Activated CD4-positive, alpha-beta T cell treated with anti-CD3 and anti-CD28 coated beads, Interleukin-2, amount 50 U/mL, for 24 hours (primary cell): ENCODE results near the gene SPRYD4.
"Not testable (repeated sequence)": the region's sequence is repeated elsewhere in the genome, so short reads cannot be mapped to it uniquely, and the experiment has no call there.

Source experiments
- DNase-seq, 2 donors: peaks; one replicate each; pipeline ENCODE4 v3.0.0-alpha.2; 2020; ENCODE audit warnings: low read depth in 1 of 2, low spot score in 1 of 2

SPRYD4 gene

DNA sequence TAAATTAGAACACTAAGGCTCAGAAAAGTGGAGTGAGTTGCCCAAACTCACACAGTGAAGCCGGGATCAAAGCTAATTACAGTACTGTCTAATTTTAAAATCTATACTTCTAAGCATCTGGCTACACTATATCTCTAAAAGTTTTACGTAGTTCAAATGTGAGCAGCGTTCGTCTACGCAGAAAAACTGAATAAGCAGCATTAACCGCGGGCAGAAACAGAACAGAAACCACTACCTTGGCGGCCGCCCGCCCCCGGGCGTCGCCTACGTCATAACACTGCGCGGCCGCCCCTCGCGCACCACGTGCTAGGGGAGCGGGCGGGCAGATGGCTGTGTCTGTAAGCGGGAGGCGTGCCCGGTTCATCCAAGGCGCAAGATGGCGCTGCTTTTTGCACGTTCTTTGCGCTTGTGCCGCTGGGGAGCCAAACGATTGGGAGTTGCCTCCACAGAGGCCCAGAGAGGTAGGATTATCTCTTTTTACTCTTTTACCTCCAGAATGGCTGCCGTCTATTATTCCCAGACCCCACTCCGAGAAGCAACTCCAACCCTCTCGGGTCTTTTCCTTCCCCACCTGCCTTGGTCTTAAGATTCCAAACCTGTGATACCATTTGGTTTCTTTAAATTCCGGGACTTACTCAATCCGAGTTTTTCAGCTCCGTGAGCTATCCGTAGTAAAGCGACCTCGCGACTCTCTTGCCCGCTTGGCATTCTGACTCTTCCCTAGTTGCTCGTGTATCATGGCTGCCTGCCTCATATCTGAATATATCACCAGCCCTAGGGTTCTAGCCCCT, at the start of gene SPRYD4:
Gene SPRYD4 (plus strand): TSS at position 363 of the 791 bp plus-strand sequence. CDS start 14 bp downstream, at position 377.
- DNase-seq: peak; percentile 89 to 93

DNA sequence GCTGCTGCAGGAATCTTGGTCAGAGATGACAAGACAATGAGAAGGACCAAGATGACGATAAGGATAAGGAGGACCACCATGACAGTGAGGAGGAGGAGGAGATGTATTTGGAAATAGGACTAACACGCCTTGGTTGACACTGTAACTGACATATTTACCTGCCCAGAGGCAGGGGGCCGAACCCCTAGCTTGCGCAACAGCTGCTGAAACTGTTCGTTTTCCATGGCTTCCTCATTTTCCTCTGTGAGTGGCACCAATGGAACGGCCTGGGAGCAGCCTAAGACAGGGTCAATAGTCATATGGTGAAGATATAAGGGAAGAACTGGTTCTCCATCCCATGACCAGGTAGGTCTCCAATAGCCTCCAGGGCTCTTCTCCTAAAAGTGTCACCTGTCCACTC, 48.0 kb upstream of the SPRYD4 start:
- DNase-seq: no peak

DNA sequence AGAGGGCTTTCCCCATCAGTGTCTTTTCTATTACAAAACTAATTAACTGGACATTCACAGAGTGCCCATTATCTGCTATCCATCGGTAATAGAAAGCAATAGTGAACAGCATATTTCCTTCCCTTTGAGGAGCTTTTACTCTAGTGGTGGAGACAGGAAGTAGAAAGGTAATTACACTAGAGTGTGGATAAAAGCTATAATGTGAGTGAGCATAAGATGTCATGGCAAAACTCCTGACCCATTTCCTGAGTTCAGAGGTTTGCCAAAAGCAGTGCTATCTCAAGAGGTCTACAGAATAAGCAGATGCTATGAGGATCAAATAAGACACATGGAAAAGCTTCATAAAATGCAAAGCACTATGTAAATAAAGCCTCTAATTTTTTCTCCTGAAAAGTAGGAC, 43.2 kb upstream of the SPRYD4 start:
- DNase-seq: no peak

DNA sequence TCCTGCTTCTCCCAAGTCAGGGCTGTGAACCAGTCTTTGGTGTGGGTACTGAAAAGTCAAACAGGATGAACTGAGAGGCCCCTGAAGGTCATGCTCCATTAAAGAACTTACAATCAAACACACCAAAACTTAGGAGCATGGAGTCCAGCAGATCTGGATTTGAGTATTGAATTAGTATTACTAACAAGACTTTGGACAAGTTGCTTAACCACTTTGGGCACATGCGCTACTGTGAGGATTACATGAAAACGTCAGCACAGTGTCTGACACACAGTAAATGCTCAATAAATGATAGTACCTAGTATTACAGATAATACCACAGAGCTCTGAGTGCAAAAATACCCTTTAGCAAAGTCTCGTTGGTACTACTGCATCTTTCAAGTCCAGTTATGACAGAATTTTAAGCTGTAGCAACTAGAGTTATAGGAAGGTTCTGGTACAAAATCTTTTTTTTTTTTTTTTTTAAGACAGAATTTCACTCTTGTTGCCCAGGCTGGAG, 42.4 kb upstream of the SPRYD4 start:
- no peak for DNase-seq

DNA sequence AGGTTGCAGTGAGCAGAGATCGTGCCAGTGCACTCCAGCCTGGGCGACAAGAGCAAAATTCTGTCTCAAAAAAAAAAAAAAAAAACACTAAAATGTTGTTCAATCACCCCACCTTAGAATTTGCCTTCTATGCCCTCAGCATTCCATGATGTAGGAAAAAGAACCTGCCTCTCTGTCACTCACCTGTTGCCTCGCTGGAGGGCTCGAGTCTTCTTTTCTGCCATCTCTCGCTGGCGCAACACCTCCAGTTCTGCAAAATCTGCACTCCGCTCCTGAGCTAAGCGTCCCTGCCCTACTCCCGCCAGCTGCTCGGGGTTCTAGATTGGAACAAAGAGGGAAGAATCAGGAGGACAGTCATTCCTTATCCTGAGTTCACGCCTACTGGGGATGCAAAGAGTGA, 37.1 kb upstream of the SPRYD4 start:
- DNase-seq: no peak

DNA sequence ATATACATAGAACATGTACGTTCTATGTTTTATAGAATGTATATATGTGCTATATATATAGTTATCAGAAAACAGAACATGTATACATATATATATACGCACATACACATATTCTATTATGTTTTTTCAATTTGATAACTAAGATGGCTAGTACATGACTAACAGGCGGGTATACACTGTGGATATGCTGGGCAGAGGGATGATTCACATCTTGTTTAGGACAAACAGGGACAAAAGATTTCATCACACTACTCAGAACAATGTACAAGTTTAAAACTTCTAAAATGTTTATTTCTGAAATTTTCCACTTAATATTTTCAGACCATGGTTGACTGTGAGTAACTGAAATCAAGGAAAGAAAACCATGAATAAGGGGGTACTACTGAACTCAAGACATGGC, 36.5 kb upstream of the SPRYD4 start:
- no peak for DNase-seq

DNA sequence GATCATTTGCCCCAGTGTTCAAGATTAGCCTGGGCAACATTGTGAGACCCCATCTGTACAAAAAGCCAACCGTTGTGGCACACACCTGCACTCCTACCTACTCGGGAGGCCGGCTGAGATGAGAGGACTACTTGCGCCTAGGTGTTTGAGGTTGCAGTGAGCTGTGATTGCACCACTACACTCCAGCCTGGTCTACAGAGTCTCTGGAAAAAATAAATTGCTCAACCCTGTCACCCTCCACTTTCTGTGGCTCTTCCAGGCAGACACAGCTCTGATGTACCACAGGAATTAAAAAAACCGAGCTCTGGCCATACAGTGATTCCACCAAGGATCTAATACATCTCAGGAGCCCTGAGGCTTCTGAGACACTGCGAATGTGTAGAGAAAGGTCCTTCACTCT, 33.5 kb upstream of the SPRYD4 start:
- DNase-seq: no peak

DNA sequence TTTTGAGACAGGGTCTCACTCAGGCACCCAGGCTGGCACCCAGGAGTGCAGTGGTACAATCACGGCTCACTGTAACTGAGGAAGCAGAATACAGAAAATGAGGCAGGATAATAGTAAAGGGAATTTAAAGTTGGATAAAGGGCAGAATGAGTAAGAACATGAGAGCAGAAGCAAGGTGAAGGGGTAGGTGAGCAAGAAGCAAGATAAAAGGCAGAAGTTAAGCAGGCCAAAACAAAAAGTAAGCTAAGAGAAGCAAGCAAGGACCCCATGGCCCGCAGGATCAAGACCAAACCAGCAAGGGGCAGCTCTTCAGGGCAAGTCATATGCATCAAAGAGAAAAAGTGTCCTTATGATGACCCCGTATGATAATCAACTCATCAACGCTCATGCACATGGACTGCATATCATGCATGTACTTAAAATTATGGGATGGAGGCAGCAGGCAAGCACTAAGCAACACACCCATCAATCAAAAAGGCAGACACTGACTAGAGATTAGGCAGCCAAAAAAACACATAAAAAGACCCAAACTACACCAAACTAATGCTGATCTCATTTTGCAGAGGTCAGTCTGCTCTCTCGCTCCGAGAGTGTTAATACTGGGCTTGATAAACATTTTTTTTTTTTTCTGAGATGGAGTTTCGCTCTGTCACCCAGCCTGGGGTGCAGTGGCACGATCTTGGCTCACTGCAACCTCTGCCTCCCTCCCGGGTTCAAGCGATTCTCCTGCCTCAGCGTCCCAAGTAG, 30.8 kb upstream of the SPRYD4 start:
- no peak for DNase-seq

DNA sequence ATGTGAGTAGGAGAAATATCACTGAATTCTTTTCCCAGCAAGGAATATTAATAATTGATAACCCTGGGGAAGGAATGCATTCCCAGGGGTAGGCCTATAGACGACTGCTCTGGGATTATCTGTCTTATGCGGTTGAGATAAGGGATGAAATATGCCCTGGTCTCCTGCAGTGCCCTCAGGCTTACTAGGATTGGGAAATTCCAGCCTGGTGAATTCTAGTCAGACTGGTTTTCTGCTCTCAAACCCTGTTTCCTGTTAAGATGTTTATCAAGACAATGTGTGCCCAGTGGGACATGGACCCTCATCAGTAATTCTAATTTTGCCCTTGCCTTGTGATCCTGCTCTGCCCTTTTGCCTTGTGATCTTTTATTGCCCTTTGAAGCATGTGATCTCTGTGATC, 25.2 kb upstream of the SPRYD4 start:
- not testable (repeated sequence) for DNase-seq

DNA sequence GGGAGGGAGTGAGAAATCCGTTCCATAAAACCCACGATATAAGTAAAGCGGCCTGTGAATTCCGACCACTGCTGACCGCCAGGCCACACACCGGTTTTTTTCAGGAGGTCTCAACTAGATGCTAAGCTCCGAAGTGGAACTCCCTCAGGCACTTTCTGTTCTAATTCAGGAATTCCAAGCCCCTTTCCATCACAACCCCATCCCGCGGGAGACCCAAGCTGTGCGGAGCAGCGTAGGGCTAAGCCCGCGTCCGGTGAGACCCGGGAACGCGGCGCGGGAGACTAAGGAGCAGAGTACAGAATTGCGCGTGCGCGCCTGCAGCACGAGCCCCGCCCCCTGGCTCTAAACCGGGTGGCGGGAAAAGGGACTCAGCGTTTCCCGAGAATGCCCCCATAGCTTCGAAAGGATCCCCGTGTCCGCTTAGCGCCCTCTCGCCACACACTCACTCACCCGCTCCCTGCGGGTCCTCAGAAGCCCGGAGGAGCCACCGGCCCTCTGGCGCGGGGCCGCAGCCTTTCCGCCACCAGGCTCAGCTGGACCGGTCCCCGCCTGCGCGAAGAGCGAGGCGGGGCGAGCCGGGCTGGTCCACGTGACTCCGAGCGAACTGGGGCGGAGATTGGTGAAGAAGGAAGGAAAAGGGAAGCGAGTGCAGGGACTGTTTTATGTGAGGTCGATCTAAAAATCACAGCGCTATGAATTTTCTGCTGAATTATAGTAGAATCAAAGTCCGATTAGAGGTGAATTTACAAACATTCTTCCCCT, 19.3 kb upstream of the SPRYD4 start, which contains the start of gene TIMELESS:
Gene TIMELESS (minus strand): TSS at position 567 of the 762 bp plus-strand sequence. CDS start 15,256 bp downstream, outside the sequence.
- DNase-seq: peak; percentile 74 to 78

DNA sequence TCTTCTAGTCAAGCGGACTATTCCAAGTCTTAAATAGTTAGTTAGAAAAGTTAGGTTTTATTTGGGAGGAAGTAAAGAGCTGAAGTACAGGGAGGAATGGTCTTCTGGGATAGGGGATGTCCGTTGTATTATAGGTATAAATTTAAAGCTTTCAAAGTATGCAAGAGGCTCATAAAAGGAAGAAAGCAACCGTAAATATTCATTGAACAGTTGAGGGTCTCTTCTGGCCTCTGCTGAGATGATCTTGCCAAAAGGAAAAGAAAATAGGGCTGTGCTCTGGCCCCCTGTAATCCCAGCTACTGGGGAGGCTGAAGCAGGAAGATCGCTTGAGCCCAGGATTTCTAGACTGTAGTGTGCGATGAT, 18.8 kb upstream of the SPRYD4 start:
- DNase-seq: no peak

DNA sequence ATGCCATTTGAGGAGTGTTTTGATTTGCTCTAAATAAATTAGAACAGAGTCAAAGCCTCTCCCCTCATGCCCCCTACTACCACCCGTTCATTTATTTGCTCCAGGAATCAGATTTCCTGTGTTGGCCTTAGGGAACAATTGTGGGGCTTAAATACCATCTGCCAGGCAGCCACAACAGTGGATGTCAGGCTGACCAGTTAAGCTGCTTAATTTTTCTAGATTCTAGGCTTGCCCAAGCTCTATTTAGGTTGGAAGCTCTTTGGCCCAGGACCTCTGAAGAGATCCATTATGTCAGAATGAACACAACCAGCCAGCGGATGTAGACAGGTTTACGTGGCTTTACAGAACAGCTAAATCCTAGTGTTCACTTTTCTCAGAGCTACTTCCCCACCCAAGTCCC, 18.1 kb upstream of the SPRYD4 start:
- no peak for DNase-seq

DNA sequence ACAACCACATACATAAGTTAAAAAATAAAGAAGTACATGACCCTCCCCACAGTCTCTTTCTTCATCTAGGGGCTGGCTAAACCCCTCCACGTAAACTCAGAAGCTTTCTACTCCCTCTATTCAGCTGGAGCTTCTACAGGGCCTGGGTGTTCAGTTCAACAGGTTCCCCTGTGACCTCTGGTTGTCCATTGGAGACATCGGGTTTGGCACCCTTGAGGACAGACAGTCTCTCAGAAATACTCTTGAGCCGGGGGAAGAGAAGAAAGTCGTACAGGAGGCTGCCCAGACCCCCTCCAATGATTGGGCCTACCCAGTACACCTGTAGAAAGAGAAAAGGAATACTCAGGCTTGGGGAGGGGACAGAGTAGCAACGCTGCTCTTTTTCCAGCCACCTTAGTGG, 17.2 kb upstream of the SPRYD4 start:
- no peak for DNase-seq

DNA sequence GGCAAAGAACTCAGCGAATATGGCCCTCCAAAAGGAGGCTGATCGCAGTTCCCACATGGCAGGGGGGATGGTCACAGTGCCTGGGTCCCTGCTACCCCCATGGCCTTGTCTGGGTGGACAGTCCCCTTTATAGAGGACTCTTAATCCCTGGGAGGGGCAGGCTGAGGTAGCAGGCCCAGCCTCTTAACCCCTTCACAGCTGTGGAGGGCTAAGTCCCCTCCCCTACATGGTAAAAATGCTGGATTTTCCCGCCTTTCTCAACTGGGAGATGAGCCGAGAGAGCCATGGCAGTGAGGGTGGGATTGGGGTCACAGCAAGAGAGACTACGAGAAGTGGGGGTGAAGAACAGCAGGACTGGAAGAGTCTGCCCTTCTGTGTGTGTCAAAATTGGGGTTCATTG, 13.8 kb upstream of the SPRYD4 start, which contains the start of gene MIP:
Gene MIP (minus strand): TSS at position 101 of the 400 bp plus-strand sequence. CDS start 44 bp downstream, at position 57.
- DNase-seq: no peak

DNA sequence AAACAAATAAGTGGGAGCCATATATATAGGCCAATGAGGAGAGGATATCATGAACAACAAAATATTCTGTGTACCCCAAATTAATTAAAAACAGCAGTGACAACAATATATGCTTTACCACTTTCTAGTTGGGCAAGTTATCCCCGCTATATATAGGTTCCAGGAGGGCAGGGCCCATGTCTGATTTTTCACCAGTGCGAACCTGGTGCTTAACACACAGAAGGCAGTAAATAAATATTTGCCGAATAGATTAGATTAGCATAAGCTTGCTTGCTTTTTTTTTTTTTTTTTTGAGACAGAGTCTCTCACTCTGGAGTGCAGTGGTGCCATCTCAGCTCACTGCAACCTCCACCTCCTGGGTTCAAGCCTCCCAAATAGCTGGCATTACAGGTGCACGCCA, 10.6 kb upstream of the SPRYD4 start:
- no peak for DNase-seq

DNA sequence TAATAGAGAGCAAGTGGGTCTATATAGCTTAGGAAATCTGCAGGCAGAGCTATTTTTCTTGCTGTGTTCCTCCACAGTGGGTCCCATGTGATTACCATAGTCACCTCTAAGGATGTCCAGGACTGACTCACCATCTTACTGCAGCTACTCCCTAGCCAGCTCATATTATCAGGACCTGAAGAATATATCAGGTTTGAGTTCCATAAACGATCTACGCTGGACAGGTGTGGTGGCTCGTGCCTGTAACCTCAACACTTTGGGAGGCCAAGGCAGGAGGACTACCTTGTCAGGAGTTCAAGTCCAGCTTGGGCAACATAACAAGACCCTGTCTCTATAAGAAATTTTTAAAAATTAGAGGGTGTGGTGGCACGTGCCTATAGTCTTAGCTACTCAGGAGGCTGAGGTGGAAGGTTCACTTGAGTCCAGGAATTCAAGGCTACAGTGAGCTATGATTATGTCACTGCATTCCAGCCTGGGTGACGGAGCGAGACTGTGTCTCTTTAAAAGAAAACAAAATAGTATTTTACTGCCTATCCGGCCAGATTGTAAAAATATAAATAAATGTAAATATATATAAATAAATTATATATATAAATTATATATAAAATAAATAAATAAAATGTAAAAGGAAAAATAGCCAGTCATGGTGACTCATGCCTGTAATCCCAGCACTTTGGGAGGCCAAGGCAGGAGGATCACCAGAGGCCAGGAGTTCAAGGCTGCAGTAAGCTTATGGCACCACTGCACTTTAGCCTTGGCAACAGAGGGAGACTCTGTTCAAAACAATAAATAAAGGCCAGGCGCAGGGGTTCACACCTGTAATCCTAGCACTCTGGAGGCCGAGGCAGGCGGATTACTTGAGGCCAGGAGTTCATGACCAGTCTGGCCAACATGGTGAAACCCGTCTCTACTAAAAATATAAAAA, 6.9 kb upstream of the SPRYD4 start:
- no peak for DNase-seq

DNA sequence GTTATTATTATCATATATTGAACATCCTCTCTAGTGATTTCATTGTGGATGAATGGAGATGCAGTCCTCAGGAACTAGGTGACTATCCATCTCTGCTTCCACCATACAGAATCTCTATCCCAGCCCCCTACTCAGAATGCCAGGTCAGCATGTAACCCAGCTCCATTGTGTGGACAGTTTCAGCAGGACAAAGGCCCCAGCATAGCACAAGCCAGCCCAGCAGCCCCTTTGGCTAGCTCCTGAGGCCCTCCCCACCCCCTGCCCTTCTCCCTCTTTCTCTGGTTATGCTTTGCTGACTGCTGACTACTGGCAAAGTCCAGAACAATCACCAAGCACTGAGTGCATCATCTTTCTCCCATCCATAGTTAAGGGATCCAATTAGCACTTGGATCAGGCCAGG, 5.8 kb upstream of the SPRYD4 start:
- no peak for DNase-seq

DNA sequence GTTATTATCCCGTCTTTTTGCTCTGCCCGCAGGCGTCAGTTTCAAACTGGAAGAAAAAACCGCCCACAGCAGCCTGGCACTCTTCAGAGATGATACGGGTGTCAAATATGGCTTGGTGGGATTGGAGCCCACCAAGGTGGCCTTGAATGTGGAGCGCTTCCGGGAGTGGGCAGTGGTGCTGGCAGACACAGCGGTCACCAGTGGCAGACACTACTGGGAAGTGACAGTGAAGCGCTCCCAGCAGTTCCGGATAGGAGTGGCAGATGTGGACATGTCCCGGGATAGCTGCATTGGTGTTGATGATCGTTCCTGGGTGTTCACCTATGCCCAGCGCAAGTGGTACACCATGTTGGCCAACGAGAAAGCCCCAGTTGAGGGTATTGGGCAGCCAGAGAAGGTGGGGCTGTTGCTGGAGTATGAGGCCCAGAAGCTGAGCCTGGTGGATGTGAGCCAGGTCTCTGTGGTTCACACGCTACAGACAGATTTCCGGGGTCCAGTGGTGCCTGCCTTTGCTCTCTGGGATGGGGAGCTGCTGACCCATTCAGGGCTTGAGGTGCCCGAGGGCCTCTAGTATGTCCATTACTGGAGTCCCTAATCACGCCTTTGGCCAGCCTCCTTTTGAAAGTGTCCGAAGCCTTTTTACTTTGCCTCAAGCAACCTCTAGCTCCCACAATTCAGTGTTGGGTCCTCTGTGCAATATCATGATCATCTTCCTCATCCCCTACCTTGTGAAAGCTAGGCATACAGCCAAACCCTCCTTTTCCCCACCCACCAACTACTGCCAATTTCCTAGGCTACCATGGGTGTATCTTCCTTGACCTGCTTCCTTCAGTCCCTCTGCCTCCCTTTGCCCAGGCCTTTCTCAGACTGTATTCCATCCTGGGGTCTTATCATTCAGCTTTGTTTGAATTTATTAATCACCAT, 891 bp downstream of the SPRYD4 start:
- DNase-seq: no peak

DNA sequence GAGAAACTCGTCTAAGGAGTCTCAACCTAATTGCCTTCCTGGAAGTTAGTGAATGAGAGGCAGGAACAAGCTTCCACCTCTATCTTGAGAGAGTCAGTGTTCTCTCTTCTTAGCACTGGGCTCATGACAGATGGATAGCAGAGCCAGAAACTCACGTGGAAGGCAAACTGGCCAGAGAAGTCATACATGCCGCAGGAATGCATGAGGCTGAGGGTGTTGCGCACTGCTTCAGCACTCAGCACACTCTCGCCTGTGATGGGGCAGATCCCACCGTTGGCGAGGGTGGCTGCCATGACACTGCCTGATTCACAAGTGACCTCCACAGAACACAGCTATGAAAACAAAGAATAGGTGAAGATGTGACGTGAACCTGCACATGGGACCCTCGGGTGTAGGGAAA, 6.0 kb downstream of the SPRYD4 start:
- no peak for DNase-seq
